Fibroblast of skin of scalp (primary cell): Measurements from ENCODE around the gene FBXL14.
"Not testable (repeated sequence)": the region's sequence is repeated elsewhere in the genome, so short reads cannot be mapped to it uniquely, and the experiment has no call there.

Source experiments
- DNase-seq: peaks from one replicate; pipeline ENCODE4 v3.0.0-alpha.2; 2013

The FBXL14 gene

DNA sequence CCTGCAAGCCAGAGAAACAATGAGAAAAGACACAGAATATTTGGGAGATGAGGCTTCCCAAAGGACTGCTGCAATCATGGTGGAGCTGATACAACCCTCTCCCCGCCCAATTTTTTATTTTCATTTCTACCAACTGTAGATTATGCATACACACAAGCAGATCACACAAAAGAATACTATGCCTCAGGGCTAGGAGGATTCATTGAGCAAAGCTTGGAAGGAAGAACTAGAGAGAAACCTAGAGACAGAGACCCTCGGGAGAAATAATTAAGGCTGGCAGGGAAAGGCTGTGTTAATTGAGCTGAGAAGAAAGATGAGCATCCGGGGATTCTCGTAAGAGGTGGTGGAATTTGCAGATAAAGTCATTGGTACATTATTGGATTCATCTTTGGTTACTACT is 24.8 kb upstream of the FBXL14 start:
- no peak for DNase-seq

DNA sequence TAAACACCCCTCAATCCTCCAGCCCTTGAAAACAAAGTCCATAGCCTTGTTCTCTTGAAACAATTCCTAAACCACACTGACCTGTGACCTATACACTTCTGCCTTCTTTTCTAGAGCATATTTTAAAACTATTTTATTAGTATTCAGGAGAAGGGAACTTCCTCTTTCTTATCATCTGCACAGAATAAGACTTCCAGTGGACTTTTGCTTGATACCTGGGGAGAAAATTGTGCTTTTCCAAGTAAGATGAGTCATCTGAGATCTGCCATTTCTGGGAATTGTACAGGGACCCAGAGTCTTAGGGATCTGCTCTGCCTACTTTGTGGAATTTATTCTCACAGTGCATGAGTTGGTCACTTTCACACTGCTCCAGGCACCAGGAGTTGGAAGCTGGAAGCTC is 24.1 kb upstream of the FBXL14 start:
- DNase-seq = no peak

DNA sequence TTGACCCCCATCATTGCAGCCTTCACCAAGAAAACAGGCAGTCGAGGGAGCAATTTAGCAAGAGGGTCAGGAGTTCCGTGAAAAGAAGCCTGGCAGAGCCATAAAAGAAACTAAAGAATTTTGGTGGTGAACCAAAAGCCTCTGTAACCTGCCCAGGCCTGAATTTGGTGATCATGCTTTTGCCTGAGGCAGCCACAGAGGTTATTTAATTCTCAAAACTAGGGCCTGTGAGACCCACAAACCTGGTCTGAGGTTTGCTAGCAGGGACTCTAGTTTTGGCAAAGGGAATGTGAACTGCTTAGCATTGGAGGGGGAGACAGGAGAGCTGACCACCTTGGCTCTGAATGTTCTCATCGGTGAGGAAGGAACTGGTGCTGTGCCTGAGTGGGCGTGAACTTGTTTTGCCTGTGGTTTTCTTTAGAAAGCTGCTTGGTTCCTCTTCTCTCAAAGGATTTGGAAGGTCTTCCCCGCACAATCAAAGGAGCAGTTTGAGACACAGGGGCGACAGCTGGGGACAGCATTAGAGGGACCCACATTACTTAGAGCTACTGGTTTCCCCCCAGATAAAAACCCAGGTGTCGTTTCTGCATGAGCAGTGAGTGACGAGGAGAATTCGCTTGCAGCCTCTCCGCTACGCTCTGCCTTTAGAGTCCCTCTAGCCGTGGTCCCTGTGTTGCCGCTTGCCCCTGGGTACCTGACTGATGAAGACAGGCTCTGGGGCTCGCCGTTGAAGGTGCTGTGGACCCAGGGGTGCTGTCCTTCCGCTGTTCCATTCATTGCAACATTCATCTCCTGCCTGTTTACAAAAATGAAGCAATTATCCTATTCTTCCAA is 22.1 kb upstream of the FBXL14 start:
- DNase-seq = no peak

DNA sequence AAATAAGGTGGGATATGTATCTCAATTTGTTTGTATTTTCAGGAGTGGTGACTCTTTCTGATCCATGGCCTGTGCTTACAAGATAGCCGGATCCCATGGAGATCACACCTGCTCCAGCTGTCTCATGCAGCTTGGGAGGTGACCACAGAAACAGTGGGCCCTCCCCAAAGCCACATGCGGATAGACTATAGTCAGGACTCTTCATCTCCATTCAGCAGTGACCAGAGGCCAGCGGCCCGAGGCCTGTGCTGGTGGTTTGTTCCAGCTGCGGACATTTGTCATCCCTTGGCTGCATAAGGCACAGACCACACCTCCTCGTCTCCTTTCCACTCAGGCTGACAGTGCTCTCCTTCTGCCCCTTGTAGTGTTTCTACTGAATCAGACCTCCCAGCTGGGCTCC is 20.0 kb upstream of the FBXL14 start:
- DNase-seq = no peak

DNA sequence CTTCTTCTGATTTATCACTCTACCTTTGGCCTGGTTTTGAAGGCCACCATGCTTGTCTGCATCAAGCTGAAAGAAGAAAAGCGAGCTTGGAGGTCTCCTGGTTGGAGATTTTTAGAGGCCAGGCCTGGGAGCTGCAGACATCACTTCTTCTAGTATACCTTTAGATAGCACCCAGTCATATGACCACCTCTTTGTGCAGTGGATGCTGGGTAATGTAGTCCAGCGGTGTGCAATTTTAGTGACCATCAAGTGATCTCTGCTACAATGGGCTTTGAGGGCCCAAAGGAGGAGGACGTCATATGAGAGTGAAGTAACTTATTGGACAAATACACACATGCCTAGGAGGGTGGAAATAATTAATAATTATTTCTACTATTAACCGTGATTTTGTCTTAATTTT is 19.5 kb upstream of the FBXL14 start:
- no peak for DNase-seq

DNA sequence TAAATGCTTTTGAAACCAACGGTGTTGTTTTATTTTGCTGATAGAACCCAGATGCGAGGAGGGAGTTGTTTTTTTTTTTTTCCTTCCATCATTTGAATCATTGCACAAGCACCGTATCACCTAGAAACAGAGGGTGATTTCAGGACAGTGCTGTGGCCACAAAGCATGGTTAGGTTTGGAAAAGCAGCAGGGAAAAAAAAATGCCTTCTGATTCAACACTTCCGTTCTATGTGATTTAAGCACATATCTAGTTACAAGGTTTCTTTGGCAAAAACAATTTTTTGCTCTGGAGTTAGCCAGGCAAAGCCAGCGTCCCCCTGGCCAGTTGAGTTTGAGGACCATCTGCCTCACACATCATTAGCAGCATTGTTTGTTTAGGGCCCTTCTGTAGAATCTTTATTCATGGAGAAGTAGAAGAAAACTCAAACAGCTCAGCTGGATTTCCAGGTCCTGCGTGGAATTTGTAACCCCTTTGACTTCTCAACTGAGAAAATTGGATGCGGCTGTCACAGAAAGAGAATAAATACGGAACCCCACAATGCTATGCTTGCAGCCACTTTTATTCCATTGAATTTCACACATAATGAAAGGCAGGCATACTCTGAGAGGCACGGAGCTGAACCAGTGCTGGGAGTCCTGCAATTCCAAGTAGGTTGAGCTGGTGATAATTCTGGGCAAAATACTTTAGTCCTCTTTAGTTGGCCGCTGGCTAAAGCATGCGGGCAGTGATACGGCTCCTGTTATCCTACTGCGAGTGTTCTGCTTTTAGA is 17.6 kb upstream of the FBXL14 start:
- peak; percentile 78 for DNase-seq

DNA sequence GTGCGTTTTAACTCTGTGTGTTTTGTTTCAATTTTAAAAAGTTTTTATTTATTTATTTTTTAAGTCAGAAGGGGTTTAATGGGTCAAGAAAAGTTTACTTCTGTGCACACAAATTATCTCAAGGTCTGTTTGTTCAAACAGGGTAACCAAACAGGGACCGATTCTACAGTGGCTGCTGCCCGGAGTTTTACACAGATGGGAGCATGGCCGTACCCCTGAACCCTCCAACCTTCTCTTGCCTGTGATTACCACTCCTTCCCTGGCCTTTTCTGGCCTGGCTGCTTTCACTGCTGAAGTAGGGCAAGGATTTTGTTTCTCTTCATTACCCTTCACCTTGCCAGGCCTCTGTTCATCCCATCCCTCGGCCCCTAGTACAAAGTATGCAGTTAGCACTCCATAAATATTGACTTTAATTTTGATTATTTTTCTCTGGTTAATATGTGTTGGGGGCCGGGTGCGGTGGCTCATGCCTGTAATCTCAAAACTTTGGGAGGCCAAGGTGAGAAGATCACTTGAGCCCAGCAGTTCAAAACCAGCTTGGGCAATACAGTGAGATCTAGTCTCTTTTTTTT is 15.8 kb upstream of the FBXL14 start:
- no peak for DNase-seq

DNA sequence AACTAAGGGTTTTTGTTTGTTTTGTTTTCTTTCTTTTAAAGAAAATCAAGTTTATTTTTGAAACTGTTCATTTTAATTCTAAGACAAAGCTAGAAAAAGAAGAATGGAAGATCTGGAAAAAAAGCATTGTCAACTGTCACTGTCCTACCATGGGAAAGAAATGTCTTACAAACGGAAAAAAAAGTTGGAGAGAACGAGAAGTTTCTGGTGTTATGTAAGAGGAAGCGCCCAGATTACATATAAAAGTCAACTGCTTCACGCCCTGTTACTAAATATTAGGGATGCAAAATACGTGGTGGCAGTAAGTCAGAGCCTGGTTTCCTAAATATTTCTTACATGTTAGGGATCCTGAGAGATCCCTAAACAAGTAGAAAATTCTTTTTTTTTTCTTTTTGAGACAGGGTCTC is 14.3 kb upstream of the FBXL14 start:
- DNase-seq = no peak

DNA sequence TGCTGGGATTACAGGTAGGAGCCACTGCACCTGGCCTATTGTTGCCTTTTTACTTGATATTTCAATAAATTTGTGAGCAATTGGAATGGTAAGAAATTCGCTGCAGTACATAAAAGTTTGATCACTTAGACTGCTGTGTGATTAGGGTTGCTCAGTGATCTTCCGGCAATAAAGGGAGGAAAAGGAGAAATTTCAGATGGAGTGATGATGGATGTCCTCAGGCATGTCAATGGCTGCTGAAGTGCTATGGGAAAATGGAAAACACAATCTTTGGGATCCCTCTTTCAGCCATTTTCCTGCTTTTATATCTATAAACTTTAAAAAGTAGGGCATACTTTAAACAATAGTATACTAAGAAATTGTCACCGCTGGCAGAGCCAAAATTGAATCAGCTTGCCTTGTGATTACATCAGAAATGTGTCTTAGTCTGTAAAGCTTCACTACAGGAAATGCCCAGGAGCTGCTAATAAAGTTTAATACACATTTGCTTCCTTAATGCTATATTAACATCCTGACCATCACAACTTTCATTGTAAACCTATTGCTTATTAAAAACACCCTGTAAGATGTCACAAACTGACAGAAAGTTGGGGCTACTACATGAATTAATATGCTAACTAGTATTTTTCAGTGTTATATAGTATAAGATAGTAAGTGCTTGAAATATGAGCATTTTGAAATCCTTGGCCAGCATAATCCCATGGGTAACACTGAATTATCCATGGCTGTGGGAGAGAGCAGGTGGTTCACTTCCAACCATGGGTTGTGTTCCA is 13.7 kb upstream of the FBXL14 start:
- DNase-seq = peak; percentile 80

DNA sequence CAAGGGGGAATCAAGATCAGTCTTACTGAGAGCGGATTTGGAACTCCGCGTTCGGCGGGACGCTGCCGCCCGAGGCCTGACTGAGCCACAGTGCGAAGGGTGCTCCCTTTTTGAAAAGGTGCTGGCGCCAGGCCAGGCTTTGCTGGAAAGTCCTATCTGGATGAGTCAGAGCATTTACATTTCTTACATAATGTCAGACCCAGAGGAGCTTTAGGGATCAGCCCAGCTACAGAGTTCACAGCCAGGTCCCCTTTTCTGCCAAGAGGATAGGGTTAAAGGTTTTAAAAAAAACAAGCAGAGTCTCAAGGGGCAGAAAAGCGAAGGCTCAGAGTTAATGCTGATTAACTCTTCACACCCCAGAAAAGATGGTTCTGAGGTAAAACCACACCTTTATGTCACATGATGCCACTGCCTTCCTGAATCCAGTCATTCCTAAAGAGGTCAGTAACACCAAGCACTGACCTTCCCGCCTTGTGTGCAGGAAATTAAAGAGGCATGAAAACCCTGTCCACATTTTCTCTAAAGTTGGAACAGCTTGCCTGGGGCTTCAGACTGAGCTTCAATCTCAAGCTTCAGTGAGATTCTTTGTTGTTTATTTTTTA is 11.7 kb upstream of the FBXL14 start:
- DNase-seq = peak; percentile 88

DNA sequence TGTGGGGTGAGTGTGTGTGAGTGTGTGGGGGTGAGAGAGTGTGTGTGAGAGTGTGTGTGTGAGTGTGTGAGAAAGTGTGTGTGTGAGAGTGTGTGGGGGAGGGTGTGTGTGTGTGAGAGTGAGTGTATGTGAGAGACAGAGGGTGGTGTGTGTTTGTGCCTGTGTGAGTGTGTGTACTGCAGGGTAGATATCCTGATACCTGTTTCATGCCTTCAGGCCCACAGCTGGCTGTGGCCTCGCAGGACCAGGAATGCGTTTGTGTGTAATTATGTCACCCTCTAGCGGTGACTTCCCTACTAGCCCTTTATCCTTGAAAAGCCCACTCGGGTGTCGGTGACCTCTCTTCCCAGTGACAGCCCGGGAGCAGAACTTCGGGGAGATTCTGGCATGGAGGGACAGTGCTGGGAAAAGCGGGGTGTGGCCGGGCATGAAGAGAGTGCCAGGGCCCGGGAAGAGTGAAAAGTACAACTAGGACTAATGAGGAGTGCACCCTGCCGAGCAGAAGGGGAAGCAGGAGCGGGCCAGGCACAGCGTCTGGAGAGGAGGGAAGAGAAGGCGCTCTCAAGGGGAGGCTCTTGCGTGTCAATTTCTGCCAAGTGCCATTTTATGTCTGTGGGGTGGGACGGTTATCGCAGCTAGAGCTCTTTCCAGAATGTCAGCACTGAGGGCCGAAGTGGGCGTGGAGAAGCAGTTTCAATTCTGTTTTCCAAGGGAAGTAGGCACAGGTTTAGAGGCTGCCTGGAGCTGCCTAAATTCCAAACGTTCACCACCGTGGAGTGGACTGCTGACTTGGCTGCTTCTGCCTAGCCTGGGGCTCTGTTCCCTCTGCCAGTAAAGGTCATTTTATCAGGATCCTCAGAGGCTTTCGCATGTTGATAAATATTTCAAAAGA is 11.0 kb upstream of the FBXL14 start:
- peak; percentile 84 for DNase-seq

DNA sequence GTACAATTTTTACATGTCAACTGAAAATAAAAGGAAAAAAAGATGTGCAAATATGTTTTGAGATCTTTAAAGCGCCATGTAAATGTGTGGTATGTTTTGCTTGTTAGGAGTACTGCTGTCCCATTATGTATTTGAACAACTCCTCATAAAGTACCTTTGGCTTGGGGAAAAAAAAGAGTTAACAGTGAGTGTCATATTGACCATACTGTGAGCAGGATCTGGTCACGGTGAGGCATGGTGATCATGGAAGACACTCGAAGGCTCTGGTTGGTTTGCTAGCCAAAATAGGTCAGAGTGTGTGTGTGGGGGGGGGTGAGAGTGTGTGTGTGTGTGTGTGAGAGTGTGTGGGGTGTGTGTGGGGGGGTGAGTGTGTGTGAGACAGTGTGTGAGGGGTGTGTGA is 10.1 kb upstream of the FBXL14 start:
- no peak for DNase-seq

DNA sequence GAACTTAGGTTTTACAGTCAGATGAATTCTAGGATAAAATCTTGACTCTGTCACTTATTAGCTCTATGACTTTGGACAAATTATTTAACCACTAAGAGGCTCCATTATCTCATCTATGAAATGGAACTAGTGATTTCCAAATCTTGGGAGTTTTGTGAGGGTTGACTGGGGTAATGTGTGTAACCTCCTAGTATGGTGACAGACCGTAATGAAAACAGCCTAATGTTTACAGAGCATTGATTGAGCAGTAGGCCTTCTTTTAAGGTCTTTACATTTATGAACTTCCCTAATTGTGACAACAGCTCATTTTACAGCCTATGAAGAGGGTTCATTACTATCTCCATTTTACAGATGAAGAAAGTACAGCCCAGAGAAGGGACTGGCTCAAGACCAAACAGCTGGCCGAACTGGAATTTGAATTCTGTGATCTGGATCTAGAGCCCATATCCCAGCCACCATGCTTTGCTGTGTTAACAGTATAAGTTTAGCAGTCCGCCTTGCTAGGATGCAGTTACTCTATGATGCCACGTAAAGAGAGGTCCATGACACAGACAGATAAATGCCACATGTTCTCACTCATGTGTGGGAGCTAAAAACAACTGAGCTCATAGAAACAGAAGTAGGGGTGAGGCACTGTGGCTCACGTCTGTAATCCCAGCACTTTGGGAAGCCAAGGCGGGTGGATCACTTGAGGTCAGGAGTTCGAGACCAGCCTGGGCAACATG is 9.1 kb upstream of the FBXL14 start:
- peak; percentile 37 for DNase-seq

DNA sequence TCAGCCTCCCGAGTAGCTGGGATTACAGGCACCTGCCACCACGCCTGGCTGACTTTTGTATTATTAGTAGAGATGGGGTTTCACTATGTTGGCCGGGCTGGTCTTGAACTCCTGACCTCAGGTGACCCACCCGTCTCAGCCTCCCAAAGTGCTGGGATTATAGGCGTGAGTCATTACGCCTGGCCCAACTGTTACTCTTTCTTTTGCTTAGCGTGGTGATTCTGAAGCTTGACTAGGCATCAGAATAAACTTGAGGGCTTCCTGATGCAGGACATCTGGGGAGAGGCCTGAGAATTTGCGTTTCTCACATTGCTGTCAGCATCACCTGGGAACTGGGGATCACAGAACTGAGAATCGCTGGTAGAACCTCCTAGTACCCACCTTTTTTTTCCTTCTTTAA is 8.3 kb upstream of the FBXL14 start:
- not testable (repeated sequence) for DNase-seq

DNA sequence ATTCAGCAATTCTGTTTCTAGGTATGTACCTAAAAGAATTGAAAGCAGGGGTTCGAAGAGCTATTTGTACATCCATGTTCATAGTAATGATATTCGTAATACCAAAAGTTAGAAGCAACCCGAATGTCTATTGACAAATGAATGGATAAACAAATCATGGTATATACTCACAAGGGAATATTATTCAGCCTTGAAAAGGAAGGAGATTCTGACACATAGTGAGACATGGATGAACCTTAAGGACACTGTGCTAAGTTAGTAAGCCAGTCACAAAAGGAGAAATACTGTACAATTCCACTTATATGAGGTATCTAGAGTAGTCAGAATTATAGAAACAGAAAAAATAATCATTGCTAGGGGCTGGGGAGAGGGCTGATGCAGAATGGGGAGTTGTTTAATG is 4.4 kb upstream of the FBXL14 start:
- no peak for DNase-seq

DNA sequence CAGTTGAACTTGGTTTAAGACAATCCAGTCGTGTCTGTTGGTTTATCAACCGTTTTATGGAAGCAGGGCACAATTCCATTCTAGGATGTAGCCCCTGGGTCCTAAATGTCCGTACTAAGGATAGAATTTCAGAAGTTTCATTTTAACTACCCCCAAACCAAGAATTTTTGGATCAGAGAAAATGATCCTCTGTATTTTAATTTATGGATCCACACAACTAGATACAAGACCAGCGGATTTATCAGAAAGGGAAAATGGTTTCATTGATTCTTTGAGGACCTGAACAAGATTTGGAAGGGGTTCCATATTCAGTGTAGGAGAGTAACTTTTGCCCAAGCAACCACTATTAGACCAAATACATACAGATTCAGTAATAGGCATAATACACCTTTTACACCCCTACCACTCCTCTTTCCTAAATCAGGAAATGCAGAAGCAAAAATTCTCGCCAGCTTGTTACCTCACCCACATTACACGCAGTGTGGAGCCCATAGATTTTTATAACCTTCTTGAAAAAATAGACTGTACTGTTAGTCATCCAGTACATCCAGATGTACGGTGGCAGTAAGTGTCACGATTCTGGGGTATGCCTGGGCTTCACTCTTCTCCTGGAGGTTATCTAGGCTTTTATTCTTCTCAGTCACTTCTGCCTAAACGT is 1.4 kb upstream of the FBXL14 start:
- no peak for DNase-seq

DNA sequence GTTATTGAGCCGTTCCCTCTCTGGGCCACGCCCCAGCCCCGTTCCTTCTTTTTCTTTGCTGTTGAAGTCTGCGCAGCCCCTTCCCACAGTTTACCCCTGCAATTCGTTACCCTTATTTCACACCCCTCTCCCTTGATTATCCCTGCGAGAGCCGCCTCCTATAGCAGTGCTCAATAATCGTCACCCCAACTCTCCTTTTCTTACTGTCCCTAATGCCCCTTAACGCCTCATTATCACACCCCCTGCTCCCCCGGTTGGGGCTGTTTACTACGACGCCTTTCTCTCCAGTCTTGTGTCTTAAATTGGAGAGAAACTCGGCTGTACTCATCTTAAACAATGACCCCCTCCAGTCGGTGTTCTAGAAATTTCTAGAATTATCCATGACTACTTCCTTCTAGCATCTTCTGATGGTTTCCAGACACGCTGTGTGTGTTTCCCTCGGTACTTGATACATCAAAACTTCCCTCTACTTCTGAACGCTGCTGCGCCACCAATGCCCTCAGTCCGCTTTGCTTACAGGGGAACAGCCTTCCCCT is 713 bp upstream of the FBXL14 start:
- DNase-seq = no peak

DNA sequence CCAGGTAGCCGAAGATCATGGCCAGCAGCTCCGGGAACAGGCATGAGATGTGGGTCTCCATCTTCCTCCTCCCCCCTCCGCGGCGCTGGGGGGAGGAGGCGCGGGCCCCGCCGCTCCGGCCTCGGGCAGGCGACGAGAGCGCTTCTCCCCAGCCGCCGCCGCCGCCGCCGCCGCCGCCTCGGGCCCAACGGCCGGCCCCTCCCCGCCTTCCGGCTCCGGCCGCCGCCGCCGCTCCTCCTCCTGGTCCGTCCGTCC is 448 bp downstream of the FBXL14 start:
- no peak for DNase-seq

DNA sequence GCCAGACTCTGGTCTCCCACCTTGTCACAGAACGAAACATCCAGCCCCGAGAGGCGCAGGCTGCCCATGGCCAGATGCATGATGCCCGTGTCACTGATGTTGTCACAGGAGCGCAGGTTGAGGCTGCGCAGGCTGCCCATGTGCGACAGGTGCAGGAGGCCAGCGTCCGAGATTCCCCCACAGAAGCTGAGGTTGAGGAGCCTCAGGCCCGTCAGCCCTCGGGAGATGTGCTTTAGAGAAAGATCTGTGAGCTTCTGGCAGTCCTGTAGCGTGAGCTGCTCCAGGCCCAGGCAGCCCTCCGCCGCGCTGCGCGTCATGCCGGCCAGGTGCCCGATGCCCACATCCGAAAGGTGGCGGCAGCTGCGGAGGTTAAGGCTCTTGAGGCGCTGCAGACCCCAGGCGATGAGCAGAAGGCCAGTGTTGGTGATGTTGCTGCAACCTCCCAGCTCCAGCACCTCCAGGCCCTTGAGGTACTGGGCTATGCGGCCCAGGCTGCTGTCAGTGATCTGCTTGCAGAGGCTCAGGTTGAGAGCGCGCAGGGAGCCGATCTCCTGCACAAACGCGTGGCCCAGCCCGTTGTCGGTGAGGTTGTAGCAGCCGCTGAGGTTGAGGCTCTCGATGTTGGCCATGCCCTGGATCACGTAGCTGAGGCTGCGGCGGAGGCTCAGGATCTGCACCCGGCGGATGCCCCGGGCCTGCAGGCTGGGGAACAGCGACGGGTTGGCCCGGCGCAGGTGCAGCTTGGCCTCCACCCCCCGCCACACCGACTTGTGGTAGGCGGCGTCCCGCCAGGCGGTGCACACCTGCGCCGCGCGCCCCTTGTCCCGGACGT is 991 bp downstream of the FBXL14 start:
- DNase-seq = no peak
